HG02870 (cell line): ENCODE results near the gene MSANTD7.
"Not testable (repeated sequence)": the region's sequence is repeated elsewhere in the genome, so short reads cannot be mapped to it uniquely, and the experiment has no call there.

Experiments
- ATAC-seq: cut with Tn5 transposase; IDR thresholded peaks from one replicate; pipeline ENCODE4 v1.9.1; 2021; ENCODE audit warnings: mild to moderate bottlenecking, moderate library complexity; ENCODE audit not compliant: unreplicated experiment

The MSANTD7 gene

DNA sequence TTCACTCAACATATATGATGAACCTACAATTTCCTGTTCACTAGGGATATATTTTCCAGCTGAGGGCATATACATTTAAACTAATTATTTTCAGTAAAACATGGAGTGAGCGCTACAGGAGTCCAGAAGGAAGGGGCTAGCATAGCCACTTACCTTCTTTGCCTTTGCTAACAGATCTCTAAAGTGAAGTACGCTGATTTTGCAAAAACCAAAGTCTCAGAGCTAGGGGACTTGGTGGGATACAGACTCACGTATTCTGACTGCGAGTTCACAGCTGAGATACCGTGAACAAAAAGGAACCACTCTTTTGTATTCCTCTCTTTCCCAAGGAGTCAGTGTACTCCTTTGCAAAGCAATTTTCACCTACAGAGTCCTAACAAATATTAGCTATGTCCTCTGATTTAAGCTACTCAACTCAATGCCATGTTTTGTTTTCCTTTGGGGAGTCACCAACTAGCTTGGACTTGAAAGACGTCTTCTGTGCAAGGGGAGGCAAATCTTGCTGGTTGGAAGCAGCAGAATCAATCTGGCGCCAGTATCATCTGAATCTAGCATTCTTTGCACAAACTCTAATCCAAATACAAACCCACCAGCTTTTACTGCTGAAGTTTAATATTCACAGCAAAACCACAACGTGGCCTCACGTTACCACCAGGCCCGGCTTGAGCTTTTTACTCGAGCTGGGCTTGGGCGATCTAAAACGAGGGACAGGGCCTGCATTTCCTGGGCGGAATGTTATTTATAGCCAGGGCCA, 926 bp upstream of the MSANTD7 start:
- ATAC-seq, result no peak

GRCh38 chr10:14838582-14839304, 637 bp downstream of the MSANTD7 start:
- ATAC-seq, result peak; percentile 3

- ATAC-seq, result no peak
These were observed 1.2 kb downstream of the MSANTD7 start for GRCh38 chr10:14839305-14839695.

DNA sequence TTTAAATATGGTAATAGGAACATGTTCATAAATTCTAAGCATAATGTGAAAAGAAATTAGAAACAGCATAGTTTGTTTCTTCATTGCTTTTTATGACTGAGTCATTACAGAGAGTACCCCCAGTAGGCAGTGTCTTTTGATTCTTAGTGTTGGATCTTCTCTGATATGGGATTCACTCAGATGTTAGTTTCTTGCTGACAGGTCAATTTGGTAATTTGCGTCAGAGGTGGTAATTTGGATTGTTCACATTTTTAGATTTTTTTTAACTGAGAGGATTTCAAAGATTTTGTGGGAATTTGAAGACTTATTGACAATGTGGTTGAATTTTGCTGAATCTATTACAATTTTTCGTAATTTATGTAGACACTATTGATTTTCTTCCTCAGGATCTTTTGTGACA, 2.1 kb downstream of the MSANTD7 start:
- no peak for ATAC-seq

- no peak for ATAC-seq
These were observed 5.4 kb downstream of the MSANTD7 start for GRCh38 chr10:14843327-14843988.

DNA sequence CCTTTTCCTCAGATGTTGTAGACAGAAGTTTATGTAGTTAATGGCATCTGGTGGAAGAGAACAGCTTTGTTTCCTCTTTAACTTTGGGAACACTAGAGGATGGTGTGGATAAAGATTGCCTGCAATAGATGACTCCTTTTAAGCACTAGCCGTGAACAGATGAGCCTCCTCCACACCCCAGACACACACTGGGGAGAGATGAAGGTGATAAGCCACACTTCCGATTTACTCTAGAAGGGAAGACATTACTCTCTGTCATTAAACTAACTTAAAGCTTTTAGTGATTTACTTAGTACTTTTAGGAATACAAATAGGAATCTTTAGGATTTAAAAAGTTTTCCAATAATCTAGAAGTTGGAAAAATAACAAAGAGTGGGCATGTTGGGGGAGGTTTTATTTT, 6.8 kb downstream of the MSANTD7 start:
- ATAC-seq, result no peak

DNA sequence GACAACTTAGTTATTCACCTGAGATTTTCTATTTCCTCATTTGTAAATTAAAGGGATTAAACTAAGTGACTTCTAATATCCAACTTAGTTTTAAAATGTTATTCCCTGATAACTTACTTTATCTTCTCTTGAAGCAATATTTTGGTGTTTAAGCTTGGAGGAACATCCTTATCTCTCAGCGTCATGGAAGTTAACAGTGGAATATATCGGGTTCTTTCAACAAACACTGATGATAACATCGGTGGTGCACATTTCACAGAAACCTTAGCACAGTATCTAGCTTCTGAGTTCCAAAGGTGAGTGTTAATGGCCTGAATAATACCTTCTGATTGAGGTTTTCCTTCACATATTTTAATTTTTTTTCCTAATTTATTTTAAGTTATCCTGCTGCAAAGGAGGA, 14.1 kb downstream of the MSANTD7 start:
- no peak for ATAC-seq

GRCh38 chr10:14855453-14855852, 17.3 kb downstream of the MSANTD7 start:
- ATAC-seq, result no peak

GRCh38 chr10:14858338-14858960, 20.3 kb downstream of the MSANTD7 start:
- ATAC-seq, result no peak

DNA sequence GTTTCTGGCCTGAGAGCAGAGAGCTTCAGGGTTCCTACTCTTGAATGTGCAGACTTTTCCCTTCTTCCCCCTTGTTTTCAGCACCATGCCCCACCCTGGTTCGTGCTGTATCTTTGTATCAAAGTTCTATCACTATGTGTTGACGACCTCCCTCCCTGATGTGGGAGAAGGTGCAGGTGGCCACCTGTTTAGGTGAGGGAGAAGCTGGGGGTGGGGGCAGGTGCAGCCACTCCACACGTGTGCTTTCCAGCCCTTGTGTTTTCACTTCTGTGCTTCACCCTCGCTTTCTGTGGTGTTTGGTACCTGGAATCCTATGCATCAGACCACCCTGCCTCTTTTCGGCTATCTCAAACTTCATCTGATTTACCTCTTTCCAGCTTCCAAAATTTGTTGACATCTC, 20.9 kb downstream of the MSANTD7 start:
- ATAC-seq, result no peak

DNA sequence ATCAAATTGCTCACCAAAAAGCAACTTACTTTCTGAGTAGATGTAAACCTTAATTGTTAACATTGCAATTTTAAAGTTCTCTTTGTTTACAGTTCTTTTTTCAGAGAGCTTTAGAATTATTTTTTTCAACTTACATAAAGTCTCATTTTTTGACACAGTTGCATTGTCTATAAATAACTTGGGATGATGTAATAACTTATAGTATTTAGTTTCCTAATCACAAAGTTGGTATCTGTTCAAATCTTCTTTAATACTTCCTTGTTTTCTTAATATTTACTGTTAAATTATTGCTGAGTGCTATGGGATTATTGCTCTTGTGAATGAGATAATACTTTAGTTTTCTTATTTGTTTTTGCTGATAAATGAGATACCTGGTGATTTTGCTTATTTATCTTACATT, 21.7 kb downstream of the MSANTD7 start:
- no peak for ATAC-seq

- no peak for ATAC-seq
These were observed 22.7 kb downstream of the MSANTD7 start for GRCh38 chr10:14860791-14861190.

DNA sequence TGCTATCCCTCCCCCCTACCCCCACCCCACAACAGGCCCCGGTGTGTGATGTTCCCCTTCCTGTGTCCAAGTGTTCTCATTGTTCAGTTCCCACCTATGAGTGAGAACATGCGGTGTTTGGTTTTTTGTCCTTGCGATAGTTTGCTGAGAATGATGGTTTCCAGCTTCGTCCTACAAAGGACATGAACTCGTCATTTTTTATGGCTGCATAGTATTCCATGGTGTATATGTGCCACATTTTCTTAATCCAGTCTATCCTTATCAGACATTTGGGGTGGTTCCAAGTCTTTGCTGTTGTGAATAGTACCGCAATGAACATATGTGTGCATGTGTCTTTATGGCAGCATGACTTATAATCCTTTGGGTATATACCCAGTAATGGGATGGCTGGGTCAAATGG, 26.4 kb downstream of the MSANTD7 start:
- not testable (repeated sequence) for ATAC-seq

- not testable (repeated sequence) for ATAC-seq
These were observed 26.8 kb downstream of the MSANTD7 start for GRCh38 chr10:14864871-14865270.

GRCh38 chr10:14873090-14873760, 35.1 kb downstream of the MSANTD7 start:
- ATAC-seq, result peak; percentile 68

GRCh38 chr10:14875941-14876340, 37.8 kb downstream of the MSANTD7 start:
- ATAC-seq, result no peak

- ATAC-seq, result no peak
These were observed 38.7 kb downstream of the MSANTD7 start for GRCh38 chr10:14876764-14877163.

DNA sequence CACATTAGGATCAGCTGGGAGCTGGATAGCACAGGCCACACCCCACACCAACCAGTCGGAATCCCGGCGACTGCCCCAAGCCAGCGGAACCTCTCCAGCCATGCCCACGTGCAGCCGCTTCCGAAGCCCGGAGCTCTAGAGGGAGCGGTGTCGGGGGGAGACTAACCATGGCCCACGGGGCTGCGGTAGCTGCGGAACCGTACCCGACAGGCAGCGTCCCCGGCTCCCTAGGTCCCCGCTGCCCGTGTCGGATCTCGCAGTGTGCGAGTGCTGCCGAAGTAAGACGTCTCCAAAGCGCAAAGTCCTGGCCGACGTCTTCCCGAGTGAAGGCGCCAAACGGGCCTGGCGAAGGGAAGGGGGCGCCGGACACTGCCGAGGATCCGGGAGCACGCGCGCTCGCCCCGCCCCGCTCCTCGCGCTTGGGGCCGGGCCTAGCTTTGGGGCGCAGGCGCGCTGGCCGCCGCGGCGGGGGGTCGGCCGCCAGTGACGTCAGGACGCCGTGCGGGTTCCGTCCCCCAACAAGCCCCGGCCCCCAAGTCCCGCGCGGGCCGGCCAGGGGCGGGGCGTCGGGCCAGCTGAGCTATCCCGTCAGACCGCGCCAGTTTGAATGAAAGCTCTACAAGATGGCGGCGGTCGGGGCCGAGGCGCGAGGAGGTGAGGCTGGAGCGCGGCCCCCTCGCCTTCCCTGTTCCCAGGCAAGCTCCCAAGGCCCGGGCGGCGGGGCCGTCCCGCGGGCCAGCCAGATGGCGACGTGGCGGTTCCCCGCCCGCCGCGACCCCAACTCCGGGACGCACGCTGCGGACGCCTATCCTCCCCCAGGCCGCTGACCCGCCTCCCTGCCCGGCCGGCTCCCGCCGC, 40.4 kb downstream of the MSANTD7 start, which contains the start of gene SUV39H2:
Gene SUV39H2 (plus strand): TSS at position 601 of the 858 bp plus-strand sequence. CDS start 23 bp downstream, at position 624.
- peak; percentile 90 for ATAC-seq

DNA sequence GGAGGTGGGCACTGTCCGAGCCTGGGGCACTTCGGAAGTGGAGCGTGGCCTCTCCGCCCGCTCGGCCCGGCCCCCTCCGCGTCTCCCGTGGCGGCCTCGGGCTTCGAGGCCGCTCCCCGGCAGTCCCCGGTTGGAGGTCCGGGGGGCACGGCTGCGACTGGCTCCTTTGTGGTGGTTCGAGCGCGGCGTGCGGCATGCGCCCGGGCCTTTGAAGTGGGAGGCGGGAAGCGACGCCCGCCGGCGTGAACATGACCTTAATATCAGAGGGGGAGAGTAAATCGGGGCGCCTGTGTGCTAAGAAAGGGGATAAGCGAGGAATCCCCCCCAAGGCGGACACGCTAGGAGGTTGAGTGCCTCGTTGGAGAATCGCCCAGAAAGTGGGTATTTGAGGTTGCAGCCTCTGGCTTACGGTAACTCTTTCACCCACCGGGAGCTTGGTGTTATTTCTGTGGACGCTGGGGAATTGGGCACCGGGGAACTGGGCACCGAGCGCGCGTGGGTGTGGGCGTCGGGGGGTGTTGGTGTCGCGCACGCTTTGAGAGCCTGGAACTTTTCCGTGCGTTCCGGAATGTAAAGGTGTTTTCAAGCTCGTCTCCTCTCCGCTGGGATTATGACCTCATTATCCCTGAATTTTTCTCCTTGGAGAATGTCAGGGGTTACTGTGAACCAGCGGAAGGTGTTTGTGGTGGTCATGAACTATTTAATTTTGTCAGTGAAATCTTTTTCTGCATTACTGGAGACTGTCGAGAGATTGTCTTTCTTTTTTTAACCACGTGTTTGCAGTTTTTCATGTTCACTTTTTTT, 41.2 kb downstream of the MSANTD7 start:
- peak; percentile 13 for ATAC-seq
